ENCODE results near the gene NR6A1.

Gene NR6A1

GRCh38 chr9:124527781-124528180 lies 243.3 kb downstream of the NR6A1 start:
- no peak for DNase-seq (ENCODE audit: low read depth)
- TF ChIP-seq, protein P1, sequence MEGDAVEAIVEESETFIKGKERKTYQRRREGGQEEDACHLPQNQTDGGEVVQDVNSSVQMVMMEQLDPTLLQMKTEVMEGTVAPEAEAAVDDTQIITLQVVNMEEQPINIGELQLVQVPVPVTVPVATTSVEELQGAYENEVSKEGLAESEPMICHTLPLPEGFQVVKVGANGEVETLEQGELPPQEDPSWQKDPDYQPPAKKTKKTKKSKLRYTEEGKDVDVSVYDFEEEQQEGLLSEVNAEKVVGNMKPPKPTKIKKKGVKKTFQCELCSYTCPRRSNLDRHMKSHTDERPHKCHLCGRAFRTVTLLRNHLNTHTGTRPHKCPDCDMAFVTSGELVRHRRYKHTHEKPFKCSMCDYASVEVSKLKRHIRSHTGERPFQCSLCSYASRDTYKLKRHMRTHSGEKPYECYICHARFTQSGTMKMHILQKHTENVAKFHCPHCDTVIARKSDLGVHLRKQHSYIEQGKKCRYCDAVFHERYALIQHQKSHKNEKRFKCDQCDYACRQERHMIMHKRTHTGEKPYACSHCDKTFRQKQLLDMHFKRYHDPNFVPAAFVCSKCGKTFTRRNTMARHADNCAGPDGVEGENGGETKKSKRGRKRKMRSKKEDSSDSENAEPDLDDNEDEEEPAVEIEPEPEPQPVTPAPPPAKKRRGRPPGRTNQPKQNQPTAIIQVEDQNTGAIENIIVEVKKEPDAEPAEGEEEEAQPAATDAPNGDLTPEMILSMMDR (IDR thresholded peaks at IDR 0.05; ENCODE audit: control insufficient read depth, extremely low read depth, insufficient read depth): no peak
- no peak overlapping the region for H3K4me3 ChIP-seq (ENCODE audit: low read depth, low read length)

DNA sequence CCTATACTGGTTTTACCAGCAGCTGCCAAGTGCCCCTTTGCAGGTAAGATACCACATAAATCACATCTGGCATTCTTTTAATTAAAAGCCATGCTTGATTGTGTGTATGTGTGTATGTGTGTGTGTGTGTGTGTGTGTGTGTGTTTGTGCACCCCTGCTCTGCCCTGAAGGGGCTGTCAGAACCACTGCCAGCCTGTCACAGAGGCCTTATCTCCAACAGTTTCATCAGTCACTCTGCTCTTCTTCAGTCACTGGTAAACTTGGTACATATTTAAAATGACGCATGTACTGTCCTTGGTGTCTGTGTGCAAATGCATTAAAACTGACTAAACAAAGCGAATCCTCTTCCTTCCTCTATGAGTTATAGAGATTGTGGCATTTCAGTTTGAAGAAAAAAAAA lies 244.9 kb downstream of the NR6A1 start:
- DNase-seq (ENCODE audit: low read depth): no peak
- H3K4me3 ChIP-seq (ENCODE audit: low read depth, low read length): no peak overlapping the region
- TF ChIP-seq, protein P1 (IDR thresholded peaks at IDR 0.05; ENCODE audit: control insufficient read depth, extremely low read depth, insufficient read depth): no peak

- no peak overlapping the region for H3K4me3 ChIP-seq (ENCODE audit: low read depth, low read length)
- no peak for DNase-seq (ENCODE audit: low read depth)
- TF ChIP-seq, protein P1 (IDR thresholded peaks at IDR 0.05; ENCODE audit: control insufficient read depth, extremely low read depth, insufficient read depth): no peak
Observed at GRCh38 chr9:124522121-124523098, 248.7 kb downstream of the NR6A1 start.

DNA sequence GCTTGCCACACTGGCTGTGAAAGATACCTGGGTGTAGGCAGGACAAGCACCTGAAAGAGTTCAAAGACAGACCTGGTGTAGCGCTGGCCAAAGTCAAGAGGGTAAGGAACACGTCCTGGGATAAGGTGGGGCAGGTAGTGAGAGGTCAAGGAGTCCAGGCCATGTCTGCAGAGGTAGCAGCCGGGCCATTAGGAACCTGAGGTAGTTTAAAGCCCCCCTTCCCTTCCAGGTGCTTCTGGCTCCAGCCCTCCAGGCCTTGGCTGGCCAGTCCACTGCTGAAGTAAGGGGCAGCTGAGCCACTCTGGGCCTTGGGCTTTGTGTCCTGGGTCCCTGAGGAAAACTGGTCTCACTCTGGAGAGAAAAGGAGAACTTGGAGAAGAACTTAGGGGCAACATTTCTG lies 250.0 kb downstream of the NR6A1 start:
- no peak overlapping the region for H3K4me3 ChIP-seq (ENCODE audit: low read depth, low read length)
- TF ChIP-seq, protein P1 (IDR thresholded peaks at IDR 0.05; ENCODE audit: control insufficient read depth, extremely low read depth, insufficient read depth): no peak
- no peak for DNase-seq (ENCODE audit: low read depth)

- H3K4me3 ChIP-seq (ENCODE audit: low read depth, low read length): no peak overlapping the region
- DNase-seq (ENCODE audit: low read depth): no peak
- TF ChIP-seq, protein P1 (IDR thresholded peaks at IDR 0.05; ENCODE audit: control insufficient read depth, extremely low read depth, insufficient read depth): no peak
Observed at GRCh38 chr9:124520206-124520596, 250.9 kb downstream of the NR6A1 start.

DNA sequence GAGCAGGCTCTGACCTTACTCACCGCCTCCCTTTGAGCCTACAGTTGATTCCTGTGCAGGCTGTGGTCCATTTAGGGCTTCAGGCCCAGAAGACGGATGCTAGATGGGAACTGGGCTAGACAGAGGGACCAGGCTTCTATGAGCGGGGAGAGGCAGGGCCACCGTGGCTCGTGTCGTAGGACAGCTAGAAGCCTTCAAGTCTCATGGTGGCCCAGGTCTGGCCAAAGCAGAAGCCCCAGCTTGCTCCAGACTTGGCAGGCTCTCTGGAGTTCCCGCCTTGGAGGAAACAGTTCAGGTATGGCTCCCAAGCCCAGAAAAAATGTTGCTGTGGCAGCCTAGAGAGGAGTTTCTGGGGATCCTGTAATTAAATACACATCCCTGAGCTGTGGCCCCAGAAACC lies 253.0 kb downstream of the NR6A1 start:
- DNase-seq (ENCODE audit: low read depth): no peak
- no peak overlapping the region for H3K4me3 ChIP-seq (ENCODE audit: low read depth, low read length)
- TF ChIP-seq, protein P1 (IDR thresholded peaks at IDR 0.05; ENCODE audit: control insufficient read depth, extremely low read depth, insufficient read depth): no peak

All from LNCaP clone FGC (cell line).